Epidermal melanocyte (primary cell): ENCODE measurements around the gene MEF2A.

ENCODE experiments used
- DNase-seq: peaks from one replicate; pipeline ENCODE4 v3.0.0; 2011; ENCODE audit warnings: low spot score; ENCODE audit not compliant: insufficient read length

MEF2A gene

GRCh38 chr15:99762288-99762687 is 196.5 kb downstream of the MEF2A start:
- no peak for DNase-seq

GRCh38 chr15:99763827-99764226 is 198.0 kb downstream of the MEF2A start:
- DNase-seq = no peak

GRCh38 chr15:99764522-99764921 is 198.7 kb downstream of the MEF2A start:
- no peak for DNase-seq
